Left lobe of liver (tissue), 2 donors: ENCODE data around the gene BTBD1. TPM values are rescaled to one million over a fixed set of nuclear protein-coding genes. Genes with fewer than 3 reads are reported as not detected.

Source experiments
- ATAC-seq: fragments of 200-7000 bp; cut with Tn5 transposase; one replicate; pipeline ENCODE4 v1.9.1; 2020; ENCODE audit warnings: mild to moderate bottlenecking, moderate library complexity
- DNase-seq: peaks from one replicate; pipeline ENCODE4 v3.0.0-alpha.2; 2020; ENCODE audit warnings: low spot score
- total RNA-seq: library from RNA; stranded (reverse); gene quantifications from one replicate; pipeline ENCODE4 v1.2.1, GENCODE V29; 2021
- donor health status: DM: no; HTN: no; CAD: no; lungs with moderate emphysema.
- donor health status: DM: no; HTN: yes; CAD: no.

Gene BTBD1
- total RNA-seq, 1 donor from 2014 or later, result 17.8 TPM

GRCh38 chr15:82999426-82999825 lies 67.6 kb downstream of the BTBD1 start:
- no peak for ATAC-seq
- no peak for DNase-seq

DNA sequence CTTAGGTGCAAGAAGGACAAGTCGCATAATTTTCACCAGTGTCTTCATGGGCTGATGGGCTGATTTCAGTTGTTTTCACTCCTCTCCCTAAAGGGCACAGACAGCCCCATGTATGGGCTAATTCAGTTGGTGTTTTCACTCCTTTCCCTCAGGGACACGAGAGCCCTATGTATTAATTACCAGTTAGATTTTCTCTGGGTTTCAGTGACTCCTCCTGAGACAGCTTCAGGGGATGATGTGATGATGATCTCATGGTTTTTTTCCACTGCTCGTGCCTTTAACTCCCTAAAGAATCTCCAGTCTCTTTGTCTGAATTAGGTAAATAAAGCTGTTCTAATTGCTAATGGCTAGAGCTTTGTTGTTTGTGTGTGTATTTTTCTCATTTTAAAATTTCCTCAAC lies 71.1 kb downstream of the BTBD1 start:
- DNase-seq (no peak), ATAC-seq (no peak)

GRCh38 chr15:82995076-82995475 lies 72.0 kb downstream of the BTBD1 start:
- ATAC-seq (no peak), DNase-seq (no peak)

GRCh38 chr15:82993144-82993543 lies 73.9 kb downstream of the BTBD1 start:
- ATAC-seq (no peak), DNase-seq (no peak)

- DNase-seq (no peak), ATAC-seq (no peak)
Measured at GRCh38 chr15:82992436-82992998, 74.5 kb downstream of the BTBD1 start.

- ATAC-seq (peak; percentile 27), DNase-seq (no peak)
Measured at GRCh38 chr15:82986442-82986780, 80.6 kb downstream of the BTBD1 start.

- peak; percentile 96 for ATAC-seq
Measured at GRCh38 chr15:82985688-82986441, 81.2 kb downstream of the BTBD1 start, which contains the start of gene RAMAC. Gene RAMAC (plus strand): TSS chr15:82986210. CDS start chr15:82989019, 2,809 bp downstream.

DNA sequence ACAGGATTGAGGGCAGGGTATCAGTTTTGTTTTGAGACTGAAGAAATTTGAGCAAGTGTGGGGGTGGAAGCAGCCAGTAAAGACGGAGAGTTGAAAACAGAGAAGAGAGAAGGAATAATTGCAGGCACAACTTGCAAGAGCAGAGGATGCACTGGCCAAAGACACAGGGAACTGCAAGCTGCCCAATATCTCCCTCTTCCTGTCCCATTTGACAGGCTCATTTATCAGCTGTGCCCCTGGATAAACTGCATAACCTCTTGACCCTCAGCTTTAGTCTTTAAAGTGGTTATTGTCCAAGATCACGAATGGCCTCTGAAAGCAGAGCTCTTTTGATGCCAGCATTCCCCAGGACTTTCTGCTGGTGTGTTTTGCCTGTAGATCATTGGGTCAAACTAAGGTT lies 86.1 kb downstream of the BTBD1 start:
- ATAC-seq (no peak), DNase-seq (no peak)

More at GRCh38 chr15:82985688-82986441, 81.2 kb downstream of the BTBD1 start, which contains the start of gene RAMAC:
- peak; percentile 95 for DNase-seq

- ATAC-seq (no peak), DNase-seq (no peak)
Measured at GRCh38 chr15:82979726-82980125, 87.3 kb downstream of the BTBD1 start.

DNA sequence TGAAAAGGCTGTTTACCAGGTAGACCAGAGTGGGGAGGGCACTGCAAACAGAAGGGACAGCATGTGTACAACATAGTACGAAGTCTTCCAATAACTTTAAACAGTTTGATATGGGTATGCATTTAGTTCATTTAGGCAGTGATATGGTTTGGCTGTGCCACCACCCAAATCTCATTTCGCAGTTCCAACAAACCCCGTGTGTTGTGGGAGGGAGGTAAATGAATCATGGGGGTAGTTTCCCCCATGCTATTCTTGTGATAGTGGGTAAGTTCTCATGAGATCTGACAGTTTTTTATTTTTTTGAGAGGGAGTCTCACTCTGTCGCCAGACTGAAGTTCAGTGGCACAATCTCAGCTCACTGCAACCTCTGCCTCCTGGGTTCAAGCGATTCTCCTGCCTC lies 88.6 kb downstream of the BTBD1 start:
- no peak for ATAC-seq
- no peak for DNase-seq

GRCh38 chr15:82977076-82977475 lies 90.0 kb downstream of the BTBD1 start:
- ATAC-seq, result no peak

DNA sequence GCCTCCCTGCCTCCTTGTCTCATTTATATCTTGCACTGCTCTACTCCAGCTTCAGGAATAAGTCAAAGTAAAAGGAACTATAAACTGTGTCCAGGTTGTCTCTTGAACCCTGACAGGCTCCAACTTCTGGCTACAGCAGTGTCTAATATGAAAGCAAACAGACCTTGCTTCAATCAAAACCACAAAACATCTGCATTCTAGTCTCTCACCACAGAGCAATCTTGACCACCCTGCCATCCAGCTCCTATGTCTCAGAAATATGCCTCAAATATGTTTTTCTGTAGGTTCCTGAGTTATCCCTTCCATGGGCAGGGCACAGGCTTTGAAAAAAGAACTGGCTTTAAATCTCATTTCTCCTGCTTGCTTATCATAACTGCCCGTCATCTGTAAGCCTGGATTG lies 94.1 kb downstream of the BTBD1 start:
- DNase-seq (no peak), ATAC-seq (no peak)

More at GRCh38 chr15:82977076-82977475, 90.0 kb downstream of the BTBD1 start:
- no peak for DNase-seq

GRCh38 chr15:82971218-82971984 lies 95.7 kb downstream of the BTBD1 start:
- peak; percentile 56 for DNase-seq
- ATAC-seq, result peak; percentile 88

- ATAC-seq, result peak; percentile 86
- peak; percentile 80 for DNase-seq
Measured at GRCh38 chr15:82970696-82971095, 96.4 kb downstream of the BTBD1 start.

DNA sequence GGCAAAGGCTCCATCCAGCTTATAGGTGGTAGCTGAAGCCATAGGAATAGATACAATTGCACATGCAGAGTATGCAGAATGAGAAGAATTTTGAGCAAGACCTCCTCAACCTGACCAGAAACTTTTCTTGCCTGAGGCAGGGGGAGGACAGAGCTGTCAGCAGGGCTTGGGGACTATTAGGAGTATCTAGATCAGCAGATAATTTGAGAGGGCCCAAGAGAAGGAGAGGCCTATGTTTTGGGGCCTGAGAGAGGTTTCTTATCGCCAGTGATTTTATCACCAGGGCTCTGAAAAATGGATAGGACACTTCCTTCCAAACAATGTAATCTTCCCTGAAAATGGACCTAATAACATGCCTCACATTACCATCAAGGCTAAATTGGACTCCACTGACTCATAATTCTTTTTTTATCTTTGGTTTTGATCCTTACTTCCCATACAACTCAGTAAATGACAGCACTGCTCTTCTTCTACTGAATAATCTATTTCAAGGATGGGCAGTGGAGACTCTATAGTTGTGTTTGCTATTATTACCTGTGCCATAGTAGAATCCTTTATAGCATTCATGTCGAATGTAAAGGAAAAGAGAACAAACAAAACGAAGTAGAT lies 96.9 kb downstream of the BTBD1 start:
- no peak for ATAC-seq
- no peak for DNase-seq

DNA sequence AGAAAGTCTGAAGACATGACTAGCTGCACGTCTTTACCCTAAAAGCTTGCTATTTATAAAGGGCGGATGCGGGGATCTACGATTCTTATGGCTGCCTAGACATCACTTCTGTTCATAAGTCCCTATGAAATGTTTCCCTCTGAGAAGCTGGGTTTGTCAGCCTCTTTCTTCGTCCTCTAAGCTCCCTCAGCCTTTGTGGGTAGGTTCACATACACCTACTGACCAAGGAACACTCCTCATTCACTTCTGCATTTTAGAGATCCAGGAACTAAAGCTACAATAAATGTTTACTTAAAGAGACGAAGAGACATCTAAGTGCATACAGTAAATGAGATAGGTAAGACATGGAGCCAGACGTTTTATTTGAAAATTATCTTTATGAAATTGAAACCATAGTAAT lies 97.7 kb downstream of the BTBD1 start:
- DNase-seq (no peak), ATAC-seq (no peak)

- ATAC-seq (no peak), DNase-seq (no peak)
Measured at GRCh38 chr15:82968066-82968465, 99.0 kb downstream of the BTBD1 start.

DNA sequence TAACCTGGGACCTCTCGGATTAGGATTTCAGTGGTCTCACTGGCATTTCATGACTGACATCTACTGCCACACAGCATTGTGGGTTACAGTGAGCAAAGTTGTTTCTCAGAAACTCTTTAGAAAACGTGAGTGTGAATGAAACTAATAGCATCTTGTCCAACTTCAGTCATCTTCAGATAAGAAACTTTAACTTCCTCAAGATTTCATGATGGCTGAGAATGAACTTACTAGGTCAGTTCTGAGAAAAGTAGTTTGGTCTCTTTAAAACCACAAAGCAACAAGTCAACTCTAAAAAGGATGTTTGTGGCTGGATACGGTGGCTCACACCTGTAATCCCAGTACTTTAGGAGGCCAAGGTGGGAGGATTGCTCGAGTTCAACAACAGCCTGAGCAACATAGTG lies 100.4 kb downstream of the BTBD1 start:
- ATAC-seq (no peak), DNase-seq (no peak)
